IMR-90 (cell line): ENCODE data around the gene NBPF8. TPM values are rescaled to one million over a fixed set of nuclear protein-coding genes. Genes with fewer than 3 reads are reported as not detected.
A peak's percentile ranks its signal among the peaks of the same experiment; 100 is the strongest.
"Not testable (repeated sequence)": the region's sequence is repeated elsewhere in the genome, so short reads cannot be mapped to it uniquely, and the experiment has no call there.

Source experiments
- ATAC-seq: fragments of 200-7000 bp; cut with Tn5 transposase; 2 replicates; pipeline ENCODE4 v1.9.1; 2020; ENCODE audit warnings: low read depth, mild to moderate bottlenecking, moderate library complexity
- BruUV-seq: library from RNA; stranded (reverse); fragments of 400-500 nt; replicated peaks from 2 replicates; lab custom pipeline; 2021; lab: Mats Ljungman, UMichigan
- CTCF ChIA-PET: fragments of 300-600 bp; formaldehyde crosslinking; extraction: SDS; loops from one replicate; lab custom pipeline; 2021; ENCODE audit warnings: antibody characterized with exemption; lab: Yijun Ruan, JAX
- POLR2A ChIA-PET: fragments of 300-600 bp; sonication (Branson Sonifier 250); formaldehyde crosslinking; loops from one replicate; lab custom pipeline; 2022; ENCODE audit warnings: antibody characterized with exemption; ENCODE audit not compliant: unreplicated experiment; lab: Charles Lee
- DNase-seq: peaks from one replicate; pipeline ENCODE4 v3.0.0; 2013
- H2AFZ ChIP-seq: replicated peaks from 2 replicates; pipeline ENCODE3; 2013; ENCODE audit warnings: low read length, mild to moderate bottlenecking; ENCODE audit not compliant: poor library complexity
- H2AK5ac ChIP-seq: 2 replicates; pipeline ENCODE4 v1.6.1; 2013; ENCODE audit warnings: low read depth, low read length, inconsistent platforms
- H2AK9ac ChIP-seq: replicated peaks from 2 replicates; pipeline ENCODE3; 2013; ENCODE audit warnings: mild to moderate bottlenecking, low read depth, low read length, moderate library complexity; ENCODE audit not compliant: poor library complexity
- H2BK120ac ChIP-seq: 2 replicates; pipeline ENCODE4 v1.6.1; 2013; ENCODE audit warnings: low read depth, low read length, inconsistent platforms
- H2BK15ac ChIP-seq: 3 replicates; pipeline ENCODE4 v1.6.1; 2013; ENCODE audit warnings: low read depth, low read length, inconsistent platforms
- H2BK20ac ChIP-seq: 2 replicates; pipeline ENCODE4 v1.6.1; 2013; ENCODE audit warnings: low read depth, mild to moderate bottlenecking, inconsistent platforms, low read length, moderate library complexity
- H2BK5ac ChIP-seq: 2 replicates; pipeline ENCODE4 v1.6.1; 2013; ENCODE audit warnings: mild to moderate bottlenecking, low read depth, low read length, inconsistent platforms; ENCODE audit not compliant: poor library complexity, severe bottlenecking
- H3K14ac ChIP-seq: replicated peaks from 2 replicates; pipeline ENCODE4 v1.6.1; 2013; ENCODE audit warnings: low read depth, low read length, inconsistent platforms
- H3K18ac ChIP-seq: 2 replicates; pipeline ENCODE4 v1.6.1; 2013; ENCODE audit warnings: low read depth, low read length, control low read depth
- H3K23ac ChIP-seq: 2 replicates; pipeline ENCODE4 v1.6.1; 2013; ENCODE audit warnings: low read depth, low read length, inconsistent platforms
- H3K27ac ChIP-seq: 2 replicates; pipeline ENCODE4 v1.5.1; 2013; ENCODE audit warnings: mild to moderate bottlenecking, control low read depth, low read length; ENCODE audit not compliant: insufficient read depth
- H3K27me3 ChIP-seq: 2 replicates; pipeline ENCODE4 v1.6.1; 2013; ENCODE audit warnings: low read length; ENCODE audit not compliant: control insufficient read depth, insufficient read depth
- H3K36me3 ChIP-seq: 2 replicates; pipeline ENCODE4 v1.6.1; 2013; ENCODE audit warnings: low read length, mixed read lengths; ENCODE audit not compliant: control insufficient read depth, insufficient read depth
- H3K4ac ChIP-seq: 2 replicates; pipeline ENCODE4 v1.6.1; 2013; ENCODE audit warnings: low read depth, low read length, inconsistent platforms
- H3K4me1 ChIP-seq: 2 replicates; pipeline ENCODE4 v1.6.1; 2013; ENCODE audit warnings: low read length, mixed read lengths; ENCODE audit not compliant: control insufficient read depth, insufficient read depth
- H3K4me2 ChIP-seq: 2 replicates; pipeline ENCODE4 v1.6.1; 2013; ENCODE audit warnings: low read depth, mild to moderate bottlenecking, control low read depth, low read length, moderate library complexity
- H3K4me3 ChIP-seq: 2 replicates; pipeline ENCODE4 v1.5.1; 2013; ENCODE audit warnings: low read depth, mild to moderate bottlenecking, control low read depth, low read length, moderate library complexity; ENCODE audit not compliant: insufficient read depth
- H3K56ac ChIP-seq: 2 replicates; pipeline ENCODE4 v1.6.1; 2013; ENCODE audit warnings: low read length, inconsistent platforms; ENCODE audit not compliant: insufficient read depth; ENCODE audit errors: extremely low read depth
- H3K79me1 ChIP-seq, 2 experiments: 2 replicates each; pipeline ENCODE4 v1.6.1; 2013; ENCODE audit warnings: low read length in 2 of 2, inconsistent platforms in 1 of 2, low read depth in 1 of 2
- H3K9ac ChIP-seq: 2 replicates; pipeline ENCODE4 v1.6.1; 2013; ENCODE audit warnings: low read depth, low read length, control low read depth
- H3K9me1 ChIP-seq: 2 replicates; pipeline ENCODE4 v1.6.1; 2013; ENCODE audit warnings: low read length, inconsistent platforms; ENCODE audit not compliant: insufficient read depth
- H3K9me3 ChIP-seq: 2 replicates; pipeline ENCODE4 v1.6.1; 2013; ENCODE audit warnings: low read length; ENCODE audit not compliant: control insufficient read depth, insufficient read depth
- H4K20me1 ChIP-seq: 2 replicates; pipeline ENCODE4 v1.6.1; 2013; ENCODE audit warnings: low read length, inconsistent platforms; ENCODE audit not compliant: insufficient read depth
- H4K5ac ChIP-seq: 2 replicates; pipeline ENCODE4 v1.6.1; 2013; ENCODE audit warnings: mild to moderate bottlenecking, low read depth, low read length, control low read depth
- H4K8ac ChIP-seq, 2 experiments: 2 replicates each; pipeline ENCODE4 v1.6.1; 2013; ENCODE audit warnings: low read depth in 2 of 2, low read length in 2 of 2, control low read depth in 1 of 2, inconsistent platforms in 1 of 2
- H4K91ac ChIP-seq: 2 replicates; pipeline ENCODE4 v1.6.1; 2013; ENCODE audit warnings: low read depth, low read length, inconsistent platforms; ENCODE audit not compliant: insufficient read depth
- WGBS, 2 experiments: methylation state at CpG; one replicate each; pipeline versions ENCODE4 v1.1.5 to v1.1.7; 2013; ENCODE audit warnings: missing lambda C conversion rate in 2 of 2; ENCODE audit not compliant: insufficient read length in 1 of 2; ENCODE audit errors: extremely low coverage in 2 of 2; 5-methylcytosine and 5-hydroxymethylcytosine counted together
- dilution Hi-C: fragments of 300-500 bp; cut with HindIII; formaldehyde crosslinking; loops from one replicate; pipeline ENCODE4 v1.14.3; 2018; ENCODE audit warnings: low sequenced_read_pairs; ENCODE audit not compliant: unreplicated experiment
- in situ Hi-C: fragments of 300-500 bp; cut with MboI; formaldehyde crosslinking; loops from 3 replicates; pipeline ENCODE4 v1.14.3; 2019; ENCODE audit warnings: low sequenced_read_pairs, inconsistent platforms, mixed read lengths
- intact Hi-C: fragments of 100-400 bp; cut with micrococcal nuclease; formaldehyde crosslinking; loops from 2 replicates; pipeline ENCODE4 v1.10.0; 2022
- polyA plus RNA-seq, 3 experiments: library from polyadenylated mRNA; depleted of rRNA; stranded (reverse); fragments of >200 nt; gene quantifications; 2 replicates each; pipeline ENCODE4 v1.2.3, GENCODE V29; 2012; ENCODE audit warnings: low replicate concordance in 1 of 3
- total RNA-seq: library from RNA; depleted of rRNA; stranded (reverse); fragments of >200 nt; gene quantifications from 2 replicates; pipeline ENCODE4 v1.2.3, GENCODE V29; 2012

The NBPF8 gene
- total and polyA plus RNA-seq, 2 of the 4 experiments (the other 2 are of a cell fraction): 13.4 to 29.4 TPM

DNA sequence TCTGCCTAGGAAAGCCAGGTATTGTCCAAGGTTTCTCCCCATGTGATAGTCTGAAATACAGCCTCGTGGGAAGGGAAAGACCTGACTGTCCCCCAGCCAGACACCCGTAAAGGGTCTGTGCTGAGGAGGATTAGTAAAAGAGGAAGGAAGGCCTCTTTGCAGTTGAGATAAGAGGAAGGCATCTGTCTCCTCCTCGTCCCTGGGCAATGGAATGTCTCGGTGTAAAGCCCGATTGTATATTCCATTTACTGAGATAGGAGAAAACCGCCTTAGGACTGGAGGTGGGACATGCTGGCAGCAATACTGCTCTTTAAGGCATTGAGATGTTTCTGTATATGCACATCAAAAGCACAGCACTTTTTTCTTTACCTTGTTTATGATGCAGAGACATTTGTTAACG, 10.2 kb downstream of the NBPF8 start:
- H2AK9ac ChIP-seq, H2BK120ac ChIP-seq, H3K4me3 ChIP-seq, ATAC-seq, DNase-seq, in situ Hi-C loops, H3K79me1 ChIP-seq, H4K8ac ChIP-seq, H3K27ac ChIP-seq, H3K9me3 ChIP-seq, H3K14ac ChIP-seq, H2BK5ac ChIP-seq, H3K18ac ChIP-seq, intact Hi-C loops, H3K23ac ChIP-seq, H3K9ac ChIP-seq, H2BK20ac ChIP-seq, H3K4me1 ChIP-seq, H3K9me1 ChIP-seq, CTCF ChIA-PET, H3K56ac ChIP-seq, H2AFZ ChIP-seq, H3K4me2 ChIP-seq, H2BK15ac ChIP-seq, H3K4ac ChIP-seq, H4K91ac ChIP-seq, H4K5ac ChIP-seq, H4K20me1 ChIP-seq, H3K36me3 ChIP-seq, BruUV-seq, H3K27me3 ChIP-seq, H2AK5ac ChIP-seq, dilution Hi-C loops, POLR2A ChIA-PET: not testable (repeated sequence)
- no CpG with 5 or more reads among the region's 7 CpGs for WGBS, 2 experiments

- BruUV-seq, POLR2A ChIA-PET, H2BK20ac ChIP-seq, H3K27me3 ChIP-seq, H2BK15ac ChIP-seq, dilution Hi-C loops, H4K8ac ChIP-seq, H2BK5ac ChIP-seq, H3K4me1 ChIP-seq, H3K4ac ChIP-seq, in situ Hi-C loops, H3K79me1 ChIP-seq, H3K18ac ChIP-seq, H3K4me2 ChIP-seq, intact Hi-C loops, H3K14ac ChIP-seq, H3K9ac ChIP-seq, H3K23ac ChIP-seq, H3K56ac ChIP-seq, H3K27ac ChIP-seq, H4K5ac ChIP-seq, H3K9me3 ChIP-seq, H3K36me3 ChIP-seq, H4K91ac ChIP-seq, H2AFZ ChIP-seq, H2BK120ac ChIP-seq, H3K4me3 ChIP-seq, H2AK5ac ChIP-seq, H3K9me1 ChIP-seq, H2AK9ac ChIP-seq, ATAC-seq, CTCF ChIA-PET, H4K20me1 ChIP-seq: not testable (repeated sequence)
- no CpG with 5 or more reads among the region's 3 CpGs for WGBS, 2 experiments
- peak; percentile 8 for DNase-seq
These were observed 16.8 kb downstream of the NBPF8 start for GRCh38 chr1:120431626-120432025.
